OCI-LY7 (cell line): ENCODE measurements around the gene ALDH3A1. TPM values are rescaled to one million over a fixed set of nuclear protein-coding genes. Genes with fewer than 3 reads are reported as not detected.

Experiments used
- BruUV-seq: library from RNA; stranded (reverse); fragments of 400-500 nt; replicated peaks from 2 replicates; lab custom pipeline; 2021; lab: Mats Ljungman, UMichigan
- CTCF ChIA-PET: fragments of 300-600 bp; sonication (Branson Sonifier 250); formaldehyde crosslinking; loops from one replicate; lab custom pipeline; 2022; ENCODE audit warnings: antibody characterized with exemption; ENCODE audit not compliant: unreplicated experiment; lab: Charles Lee
- POLR2A ChIA-PET: fragments of 300-600 bp; sonication (Branson Sonifier 250); formaldehyde crosslinking; loops from one replicate; lab custom pipeline; 2022; ENCODE audit warnings: antibody characterized with exemption; lab: Charles Lee
- DNase-seq: peaks from one replicate; pipeline ENCODE4 v3.0.0-alpha.2; 2015; ENCODE audit warnings: low spot score
- H2AFZ ChIP-seq: fragments of 200-600 bp; sonication (generic), shearing (Covaris generic); 2 replicates; pipeline ENCODE4 v1.6.1; 2014; ENCODE audit warnings: mild to moderate bottlenecking, antibody characterized with exemption, low read length, moderate library complexity
- H3K27ac ChIP-seq: fragments of 200-600 bp; sonication (generic); 2 replicates; pipeline ENCODE4 v1.5.1; 2014; ENCODE audit warnings: mixed run types, low read depth, mild to moderate bottlenecking, moderate library complexity, low read length, inconsistent platforms; ENCODE audit not compliant: poor library complexity, severe bottlenecking
- H3K36me3 ChIP-seq: fragments of 200-600 bp; sonication (generic); 2 replicates; pipeline ENCODE4 v1.6.1; 2014; ENCODE audit warnings: mild to moderate bottlenecking, antibody characterized with exemption, low read length, moderate library complexity, mixed read lengths; ENCODE audit not compliant: insufficient read depth
- H3K4me1 ChIP-seq: fragments of 200-600 bp; sonication (generic); 2 replicates; pipeline ENCODE4 v1.5.1; 2014; ENCODE audit warnings: mild to moderate bottlenecking, low read length; ENCODE audit not compliant: insufficient read depth, poor library complexity, severe bottlenecking
- H3K4me2 ChIP-seq: fragments of 200-600 bp; sonication (generic); 2 replicates; pipeline ENCODE4 v1.6.1; 2014; ENCODE audit warnings: mild to moderate bottlenecking, low read length
- H3K4me3 ChIP-seq: fragments of 200-600 bp; sonication (generic); 2 replicates; pipeline ENCODE4 v1.5.1; 2014; ENCODE audit warnings: mild to moderate bottlenecking, low read depth, low read length; ENCODE audit not compliant: poor library complexity, severe bottlenecking
- H3K79me2 ChIP-seq: fragments of 200-600 bp; sonication (generic); 2 replicates; pipeline ENCODE4 v1.6.1; 2016; ENCODE audit warnings: low read depth, mild to moderate bottlenecking, low read length, moderate library complexity, mixed read lengths; ENCODE audit not compliant: insufficient read depth
- H3K9me2 ChIP-seq: fragments of 200-600 bp; sonication (generic); 2 replicates; pipeline ENCODE4 v1.6.1; 2016; ENCODE audit warnings: mild to moderate bottlenecking, low read length, mixed read lengths; ENCODE audit not compliant: insufficient read depth
- H3K9me3 ChIP-seq: fragments of 200-600 bp; sonication (generic); 2 replicates; pipeline ENCODE4 v1.6.1; 2014; ENCODE audit warnings: mild to moderate bottlenecking, mixed run types, low read length, mixed read lengths
- H4K20me1 ChIP-seq: fragments of 200-600 bp; sonication (generic); 2 replicates; pipeline ENCODE4 v1.6.1; 2014; ENCODE audit warnings: mild to moderate bottlenecking, antibody characterized with exemption, low read length, moderate library complexity, mixed read lengths; ENCODE audit not compliant: insufficient read depth
- EZH2phosphoT487 ChIP-seq: fragments of 200-600 bp; sonication (generic); IDR thresholded peaks from 2 replicates; pipeline ENCODE4 v1.6.1; 2018; ENCODE audit warnings: low read depth, borderline replicate concordance, mild to moderate bottlenecking, mixed run types, antibody characterized with exemption, low read length, moderate library complexity, mixed read lengths
- intact Hi-C: fragments of 100-400 bp; cut with micrococcal nuclease; formaldehyde crosslinking; loops from one replicate; pipeline ENCODE4 v1.10.0; 2022; ENCODE audit not compliant: unreplicated experiment
- total RNA-seq, 2 experiments: library from RNA; depleted of rRNA in 1 of 2; stranded (reverse); fragments of >200 nt in 1 of 2; shearing (Covaris generic) in 1 of 2; gene quantifications; 2 replicates each; pipeline ENCODE4 v1.2.3, GENCODE V29; 2014 to 2022
- TF ChIP-seq, protein P1 (sequence below): fragments of 200-600 bp; sonication (generic); conservative IDR thresholded peaks from 2 replicates; pipeline ENCODE4 v1.5.1; 2014; ENCODE audit warnings: mild to moderate bottlenecking, antibody characterized with exemption, low read length, moderate library complexity, mixed read lengths

The ALDH3A1 gene
- total RNA-seq, 2 experiments from 2014 or later: 0.16 TPM; not detected in 1

DNA sequence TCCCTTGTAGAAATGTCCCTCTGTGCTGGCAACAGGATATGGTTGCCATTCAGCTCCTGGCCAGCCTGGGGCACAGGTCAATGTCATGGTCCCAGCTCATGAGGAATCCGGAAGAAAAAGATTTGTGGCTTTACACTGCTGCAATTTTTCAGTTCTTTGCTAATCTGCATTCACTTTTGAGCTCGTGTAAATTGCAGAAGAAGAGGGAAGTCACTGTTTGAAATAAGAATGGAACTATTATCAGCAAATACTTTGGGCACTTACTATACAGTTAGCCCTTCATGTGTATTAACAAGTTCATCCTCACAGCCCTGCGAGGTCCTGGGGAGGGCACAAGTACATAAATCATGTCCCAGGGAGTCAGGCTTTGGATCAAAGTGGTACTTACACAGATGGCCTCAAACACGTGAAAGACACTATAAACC is 45.9 kb downstream of the ALDH3A1 start:
- no TSS peak for BruUV-seq

More for the DNA sequence above, 45.9 kb downstream of the ALDH3A1 start:
- no peak for TF ChIP-seq EZH2phosphoT487
- TF ChIP-seq, protein P1, sequence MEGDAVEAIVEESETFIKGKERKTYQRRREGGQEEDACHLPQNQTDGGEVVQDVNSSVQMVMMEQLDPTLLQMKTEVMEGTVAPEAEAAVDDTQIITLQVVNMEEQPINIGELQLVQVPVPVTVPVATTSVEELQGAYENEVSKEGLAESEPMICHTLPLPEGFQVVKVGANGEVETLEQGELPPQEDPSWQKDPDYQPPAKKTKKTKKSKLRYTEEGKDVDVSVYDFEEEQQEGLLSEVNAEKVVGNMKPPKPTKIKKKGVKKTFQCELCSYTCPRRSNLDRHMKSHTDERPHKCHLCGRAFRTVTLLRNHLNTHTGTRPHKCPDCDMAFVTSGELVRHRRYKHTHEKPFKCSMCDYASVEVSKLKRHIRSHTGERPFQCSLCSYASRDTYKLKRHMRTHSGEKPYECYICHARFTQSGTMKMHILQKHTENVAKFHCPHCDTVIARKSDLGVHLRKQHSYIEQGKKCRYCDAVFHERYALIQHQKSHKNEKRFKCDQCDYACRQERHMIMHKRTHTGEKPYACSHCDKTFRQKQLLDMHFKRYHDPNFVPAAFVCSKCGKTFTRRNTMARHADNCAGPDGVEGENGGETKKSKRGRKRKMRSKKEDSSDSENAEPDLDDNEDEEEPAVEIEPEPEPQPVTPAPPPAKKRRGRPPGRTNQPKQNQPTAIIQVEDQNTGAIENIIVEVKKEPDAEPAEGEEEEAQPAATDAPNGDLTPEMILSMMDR: no peak
- ChIA-PET CTCF (no interaction called here), POLR2A (no interaction called here)
- intact Hi-C loops: no loop called here
- H4K20me1 ChIP-seq: no peaks in the 10 kb centered on the region
- H3K4me3 ChIP-seq: no peak overlapping the region
- H3K4me2 ChIP-seq: no peak overlapping the region
- no peaks in the 10 kb centered on the region for H3K9me3 ChIP-seq
- no peak for DNase-seq
- no peaks in the 10 kb centered on the region for H3K36me3 ChIP-seq
- no peaks in the 10 kb centered on the region for H3K9me2 ChIP-seq
- no peaks in the 10 kb centered on the region for H3K79me2 ChIP-seq
- no peaks in the 10 kb centered on the region for H3K4me1 ChIP-seq
- no peak overlapping the region for H2AFZ ChIP-seq
- H3K27ac ChIP-seq: no peak overlapping the region

Other genes starting within 250 kb of the ALDH3A1 start
- not detected in 2 replicates for gene SLC47A1, start 214.4 kb downstream of the ALDH3A1 start, total RNA-seq (2014; rRNA removed; shearing (Covaris generic))
- gene SLC47A1, start 214.4 kb downstream of the ALDH3A1 start, total RNA-seq (2022): not detected in 2 replicates
- gene ALDH3A2, start 99.5 kb downstream of the ALDH3A1 start, total RNA-seq (2014; rRNA removed; shearing (Covaris generic)): 28.9 and 29.7 TPM in 2 replicates
- gene ALDH3A2, start 99.5 kb downstream of the ALDH3A1 start, total RNA-seq (2022): 41.1 and 47.3 TPM in 2 replicates
- gene SLC47A2, start 31.7 kb downstream of the ALDH3A1 start, total RNA-seq (2014; rRNA removed; shearing (Covaris generic)): not detected in 2 replicates
- gene SLC47A2, start 31.7 kb downstream of the ALDH3A1 start, total RNA-seq (2022): not detected in 2 replicates
- gene ULK2, start 119.6 kb upstream of the ALDH3A1 start, total RNA-seq (2014; rRNA removed; shearing (Covaris generic)): 6.8 and 9.4 TPM in 2 replicates
- 0.94 TPM in 1 of 2 replicates, not detected in the other for gene ULK2, start 119.6 kb upstream of the ALDH3A1 start, total RNA-seq (2022)
- gene AKAP10, start 229.5 kb upstream of the ALDH3A1 start, total RNA-seq (2014; rRNA removed; shearing (Covaris generic)): 16.1 and 20.5 TPM in 2 replicates
- gene AKAP10, start 229.5 kb upstream of the ALDH3A1 start, total RNA-seq (2022): 33.8 and 35.7 TPM in 2 replicates